Endothelial cell of hepatic sinusoid (primary cell): Measurements from ENCODE around the gene CASP7.
"Not testable (repeated sequence)": the region's sequence is repeated elsewhere in the genome, so short reads cannot be mapped to it uniquely, and the experiment has no call there.

Source experiments
- in situ Hi-C: cut with HindIII; loops from 2 replicates; pipeline ENCODE4 v1.10.0; 2017; ENCODE audit warnings: low sequenced_read_pairs

Gene CASP7

GRCh38 chr10:113679463-113680189 lies at the start of gene CASP7:
TSS of gene CASP7 (plus strand) at chr10:113679912. CDS start at chr10:113697494, 17,582 bp downstream.
- in situ Hi-C loops, result no loop called here

DNA sequence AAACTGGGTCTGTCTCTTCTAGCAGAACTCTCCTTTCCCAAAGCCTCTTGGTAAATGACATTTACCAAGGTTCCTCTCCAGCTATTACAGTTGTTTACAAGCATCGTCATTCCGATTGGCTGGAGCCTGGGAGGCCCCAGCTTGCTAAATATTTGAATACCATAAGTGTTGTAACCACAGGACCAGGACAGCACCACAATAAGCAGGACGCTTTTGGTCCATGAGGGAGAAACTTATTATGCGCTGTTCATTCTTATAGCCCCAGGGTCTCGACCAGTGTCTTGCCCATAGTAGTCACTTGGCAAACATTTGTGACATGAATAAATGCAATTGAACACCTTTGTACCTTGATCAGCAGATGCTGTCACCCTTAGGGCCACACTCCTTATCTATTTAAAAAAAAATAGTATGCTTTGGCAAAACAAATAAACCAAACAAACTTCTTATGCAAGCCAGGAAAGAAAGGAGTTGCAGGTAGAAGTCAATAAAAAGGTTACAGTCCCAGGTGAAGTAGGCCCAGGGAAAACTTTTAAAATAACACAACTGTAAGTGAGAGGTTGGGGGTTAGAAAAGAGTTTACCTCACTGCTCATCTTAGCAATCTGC lies 48.7 kb upstream of the CASP7 start:
- in situ Hi-C loops, result no loop called here

GRCh38 chr10:113631684-113632367 lies 47.9 kb upstream of the CASP7 start:
- in situ Hi-C loops, result no loop called here

DNA sequence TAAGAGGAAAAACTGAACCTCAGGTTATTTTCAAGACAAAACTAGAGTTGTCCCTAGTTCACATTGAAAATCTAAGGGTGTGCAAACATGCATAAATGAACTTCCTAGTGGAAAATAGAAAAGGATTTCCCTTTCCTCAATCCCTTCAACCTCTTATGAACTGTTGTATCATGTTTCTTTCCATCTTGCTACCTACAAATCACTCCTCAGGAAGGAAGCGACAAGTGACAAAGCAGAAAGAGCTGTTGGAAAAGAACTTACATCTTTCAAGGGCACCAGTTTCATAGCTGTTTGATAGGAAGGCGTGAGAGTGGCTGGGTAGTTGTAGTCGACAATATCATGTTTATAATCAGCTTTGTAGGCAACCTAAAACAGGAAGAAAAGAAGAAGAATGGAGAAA lies 39.7 kb upstream of the CASP7 start:
- in situ Hi-C loops, result no loop called here

- in situ Hi-C loops, result no loop called here
Observed at GRCh38 chr10:113641702-113642101, 38.0 kb upstream of the CASP7 start.

- in situ Hi-C loops, result no loop called here
Observed at GRCh38 chr10:113643183-113643582, 36.5 kb upstream of the CASP7 start.

GRCh38 chr10:113644185-113645120 lies 35.3 kb upstream of the CASP7 start:
- in situ Hi-C loops, result no loop called here

GRCh38 chr10:113646336-113647201 lies 33.1 kb upstream of the CASP7 start:
- in situ Hi-C loops, result no loop called here

GRCh38 chr10:113647812-113648211 lies 31.9 kb upstream of the CASP7 start:
- in situ Hi-C loops, result no loop called here

DNA sequence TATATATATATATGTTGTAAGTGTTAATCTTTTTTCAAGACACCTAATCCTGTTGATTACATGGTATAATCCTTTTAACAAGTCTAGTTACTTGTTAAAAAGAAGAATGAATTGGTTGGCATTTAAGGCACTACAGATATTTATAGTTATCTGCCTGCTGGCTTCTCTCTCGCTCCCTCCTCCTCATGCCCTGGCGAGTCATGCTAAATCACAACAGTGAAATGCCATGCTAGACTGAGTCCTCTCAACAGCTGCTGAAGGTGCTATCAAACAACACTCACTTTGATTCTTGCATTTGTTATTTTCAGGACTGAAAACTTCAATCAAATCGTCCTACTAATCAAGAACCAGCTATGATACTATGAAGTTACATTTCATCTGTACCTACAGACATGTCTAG lies 31.2 kb upstream of the CASP7 start:
- in situ Hi-C loops, result no loop called here

DNA sequence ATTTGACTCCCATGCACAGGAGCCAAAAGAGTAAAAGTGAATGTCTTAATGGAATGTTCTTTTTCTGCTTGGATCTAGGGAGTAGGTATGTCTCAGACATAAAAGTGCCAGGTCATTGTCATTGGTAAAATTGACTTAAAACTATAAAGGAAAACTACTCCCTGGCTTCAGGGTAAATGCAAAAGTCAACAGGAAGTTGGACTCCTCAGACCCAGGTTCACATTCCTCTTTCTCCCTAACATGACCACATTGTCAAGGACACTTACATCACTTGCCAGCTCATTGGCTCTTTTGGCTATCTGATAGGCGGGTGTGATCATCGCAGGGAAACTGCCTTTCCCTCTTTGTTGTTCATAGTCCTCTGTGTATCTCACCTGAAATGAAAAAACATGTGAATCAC lies 29.5 kb upstream of the CASP7 start:
- in situ Hi-C loops, result no loop called here

- in situ Hi-C loops, result no loop called here
Observed at GRCh38 chr10:113651021-113651420, 28.7 kb upstream of the CASP7 start.

GRCh38 chr10:113651898-113652297 lies 27.8 kb upstream of the CASP7 start:
- in situ Hi-C loops, result no loop called here

- in situ Hi-C loops, result not testable (repeated sequence)
Observed at GRCh38 chr10:113652456-113652855, 27.3 kb upstream of the CASP7 start.

DNA sequence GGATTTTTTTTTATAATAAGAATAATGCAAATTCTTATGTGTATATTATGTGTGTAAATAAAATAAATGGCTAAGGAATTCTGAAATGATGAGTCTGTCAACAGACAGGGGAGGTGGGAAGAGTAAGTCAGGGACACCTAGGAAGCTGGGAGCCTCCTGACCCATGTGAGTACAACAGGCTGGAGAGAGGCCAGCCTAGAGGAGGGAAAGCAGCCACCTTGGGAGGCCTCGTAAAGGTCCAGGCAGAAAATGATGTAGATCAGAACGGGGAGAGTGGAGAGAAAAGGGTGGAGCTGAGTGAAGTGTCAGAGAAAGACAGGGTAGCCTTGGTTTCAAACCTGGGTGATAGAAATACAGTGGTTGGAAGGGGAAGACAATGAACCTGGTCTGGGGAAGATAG lies 22.8 kb upstream of the CASP7 start:
- in situ Hi-C loops, result no loop called here

GRCh38 chr10:113657544-113657943 lies 22.2 kb upstream of the CASP7 start:
- in situ Hi-C loops, result no loop called here

- in situ Hi-C loops, result loop anchor here (10.0 kb wide), 1 partner anchor 73 kb away; no protein-coding TSS in a partner anchor
Observed at GRCh38 chr10:113661332-113661731, 18.4 kb upstream of the CASP7 start.

DNA sequence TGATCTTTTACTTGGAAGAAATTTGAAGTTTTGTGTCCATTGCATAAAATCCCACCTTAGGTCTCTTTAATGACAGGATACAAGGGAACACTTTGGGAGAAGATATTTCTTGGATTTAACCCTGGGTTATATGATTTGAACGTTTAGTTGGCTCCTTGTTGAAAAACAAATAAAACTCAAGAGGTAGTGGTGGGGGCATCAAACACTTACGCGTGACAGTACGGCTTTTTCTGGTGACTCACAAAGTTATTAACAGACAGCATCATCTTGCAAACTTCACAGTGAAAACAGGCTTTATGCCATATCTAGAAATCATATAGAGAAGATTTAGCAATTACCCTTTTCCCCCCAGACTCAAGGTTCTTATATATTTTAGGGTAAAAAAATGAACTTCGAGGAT lies 16.6 kb upstream of the CASP7 start:
- in situ Hi-C loops, result loop anchor here (10.0 kb wide), 1 partner anchor 72 kb away; no protein-coding TSS in a partner anchor

GRCh38 chr10:113663908-113664307 lies 15.8 kb upstream of the CASP7 start, which contains the start of gene NRAP:
TSS of gene NRAP (minus strand) at chr10:113664041. CDS start at chr10:113663882, 159 bp downstream.
- in situ Hi-C loops, result loop anchor here (10.0 kb wide), 1 partner anchor 71 kb away; no protein-coding TSS in a partner anchor

- in situ Hi-C loops, result loop anchor here (10.0 kb wide), 1 partner anchor 69 kb away; no protein-coding TSS in a partner anchor
Observed at GRCh38 chr10:113665352-113665751, 14.4 kb upstream of the CASP7 start.
